K562 (cell line): ENCODE data around the gene A2ML1. TPM values are rescaled to one million over a fixed set of nuclear protein-coding genes. Genes with fewer than 3 reads are reported as not detected.

Experiments
- ATAC-seq: fragments of 200-7000 bp; cut with Tn5 transposase; 3 replicates; pipeline ENCODE4 v1.9.1; 2020; ENCODE audit warnings: moderate library complexity
- BruUV-seq: library from RNA; stranded (reverse); fragments of 400-500 nt; replicated peaks from 2 replicates; lab custom pipeline; 2021; lab: Mats Ljungman, UMichigan
- CTCF ChIA-PET: fragments of 300-600 bp; formaldehyde crosslinking; extraction: SDS; loops from one replicate; lab custom pipeline; 2021; ENCODE audit warnings: low intra/inter-chr PET ratio; lab: Yijun Ruan, JAX
- POLR2A ChIA-PET: fragments of 300-600, 350-650 bp; sonication (Branson Sonifier 250); formaldehyde crosslinking; extraction: SDS; loops from one replicate; lab custom pipeline; 2021; ENCODE audit warnings: antibody characterized with exemption, inconsistent platforms; lab: Yijun Ruan, JAX
- DNase-seq, 4 experiments: peaks; one replicate each; pipeline versions ENCODE4 v3.0.0 to v3.0.0-alpha.2; 2011 to 2018; ENCODE audit warnings: low spot score in 3 of 4, mixed read lengths in 3 of 4; ENCODE audit errors: extremely low read depth in 1 of 4
- FAIRE-seq: peaks from 2 replicates; lab custom pipeline; 2011; peaks lifted over from hg19 to GRCh38; lab: Jason Lieb, UNC
- H2AFZ ChIP-seq: 2 replicates; pipeline ENCODE4 v1.6.0; 2011; ENCODE audit warnings: low read depth, low read length, control low read depth, inconsistent platforms
- H3K27ac ChIP-seq: fragments of 200-600 bp; 3 replicates; pipeline ENCODE4 v1.8.0; 2011; ENCODE audit warnings: low read depth, mild to moderate bottlenecking, control low read depth, inconsistent platforms, low read length, moderate library complexity, mixed read lengths; ENCODE audit errors: extremely low read depth
- H3K27me3 ChIP-seq, 2 experiments: fragments of 300-600 bp in 1 of 2; 2 replicates in 1 of 2; 3 replicates in 1 of 2; pipeline versions ENCODE4 v1.6.0 to v1.8.0; 2011; ENCODE audit warnings: inconsistent platforms in 2 of 2, low read length in 2 of 2, mild to moderate bottlenecking in 1 of 2, mixed read lengths in 1 of 2, moderate library complexity in 1 of 2; ENCODE audit not compliant: control insufficient read depth in 2 of 2, insufficient read depth in 2 of 2
- H3K36me3 ChIP-seq: fragments of 300-600 bp; 3 replicates; pipeline ENCODE4 v1.8.0; 2011; ENCODE audit warnings: mild to moderate bottlenecking, low read length, inconsistent platforms; ENCODE audit not compliant: control insufficient read depth, insufficient read depth
- H3K4me1 ChIP-seq, 2 experiments: fragments of 200-600 bp in 1 of 2; replicated peaks in 1 of 2; 2 replicates in 1 of 2; 3 replicates in 1 of 2; pipeline versions ENCODE4 v1.5.1 to v1.8.0; 2011; ENCODE audit warnings: inconsistent platforms in 2 of 2, low read length in 2 of 2, mild to moderate bottlenecking in 1 of 2, mixed read lengths in 1 of 2, moderate library complexity in 1 of 2; ENCODE audit not compliant: control insufficient read depth in 2 of 2, insufficient read depth in 2 of 2
- H3K4me2 ChIP-seq: 2 replicates; pipeline ENCODE4 v1.6.1; 2011; ENCODE audit warnings: low read length, control low read depth, inconsistent platforms, mixed read lengths; ENCODE audit not compliant: insufficient read depth
- H3K4me3 ChIP-seq: fragments of 200-600 bp; sonication (generic), shearing (Covaris generic); 2 replicates; pipeline ENCODE4 v1.5.1; 2016; ENCODE audit warnings: control low read depth, inconsistent platforms
- H3K79me2 ChIP-seq: fragments of 200-600 bp; 3 replicates; pipeline ENCODE4 v1.8.0; 2011; ENCODE audit warnings: low read length, inconsistent platforms; ENCODE audit not compliant: control insufficient read depth, insufficient read depth
- H3K9ac ChIP-seq, 2 experiments: 2 replicates each; pipeline versions ENCODE4 v1.6.0 to v1.6.1; 2011; ENCODE audit warnings: low read depth in 2 of 2, low read length in 2 of 2, control low read depth in 1 of 2, inconsistent platforms in 1 of 2, mild to moderate bottlenecking in 1 of 2, mixed read lengths in 1 of 2; ENCODE audit not compliant: insufficient read depth in 1 of 2
- H3K9me1 ChIP-seq: one replicate; pipeline ENCODE4 v1.6.0; 2011; ENCODE audit warnings: inconsistent platforms, mild to moderate bottlenecking, low read length, moderate library complexity; ENCODE audit not compliant: control insufficient read depth, insufficient read depth
- H3K9me3 ChIP-seq: replicated peaks from 2 replicates; pipeline ENCODE4 v1.5.1; 2011; ENCODE audit warnings: low read depth, low read length, inconsistent platforms; ENCODE audit not compliant: control insufficient read depth, insufficient read depth
- H4K20me1 ChIP-seq: replicated peaks from 2 replicates; pipeline ENCODE4 v1.6.1; 2011; ENCODE audit warnings: low read length, inconsistent platforms, mixed read lengths; ENCODE audit not compliant: control insufficient read depth, insufficient read depth
- E4F1 ChIP-seq: fragments of 250-450 bp; sonication (Bioruptor Pico); IDR thresholded peaks from 2 replicates; pipeline ENCODE4 v1.5.0; 2021; ENCODE audit warnings: mild to moderate bottlenecking, borderline replicate concordance
- ELF4 ChIP-seq: fragments of 450-650 bp; formaldehyde crosslinking; IDR thresholded peaks from 2 replicates; pipeline ENCODE4 v1.4.0; 2022; ENCODE audit warnings: missing genetic modification characterization
- FOXJ2 ChIP-seq: fragments of 200-800 bp; sonication (Bioruptor generic); IDR thresholded peaks from 2 replicates; pipeline ENCODE4 v1.6.1; 2016; ENCODE audit warnings: missing genetic modification characterization, missing compliant biosample characterization
- KLF13 ChIP-seq: fragments of 450-650 bp; IDR thresholded peaks from 2 replicates; pipeline ENCODE4 v1.6.1; 2016; ENCODE audit warnings: missing genetic modification characterization, low read depth, mild to moderate bottlenecking, missing compliant biosample characterization, moderate library complexity, borderline replicate concordance
- LEF1 ChIP-seq: fragments of 450-650 bp; IDR thresholded peaks from 2 replicates; pipeline ENCODE4 v1.6.1; 2016; ENCODE audit warnings: mild to moderate bottlenecking
- MTA3 ChIP-seq: fragments of 450-650 bp; formaldehyde crosslinking; IDR thresholded peaks from 2 replicates; pipeline ENCODE4 v1.6.1; 2017; ENCODE audit warnings: mild to moderate bottlenecking, borderline replicate concordance
- NFYB ChIP-seq: IDR thresholded peaks from 2 replicates; pipeline ENCODE4 v1.6.1; 2011; ENCODE audit warnings: mild to moderate bottlenecking, moderate library complexity; ENCODE audit not compliant: insufficient read length; ENCODE audit errors: extremely low read depth
- NR4A1 ChIP-seq, 2 experiments: fragments of 250-450 bp in 1 of 2; fragments of 450-650 bp in 1 of 2; sonication (Bioruptor Pico) in 1 of 2; IDR thresholded peaks; 2 replicates each; pipeline versions ENCODE4 v1.4.0 to v1.6.1; 2016 to 2020; ENCODE audit warnings: mild to moderate bottlenecking in 2 of 2, missing compliant biosample characterization in 1 of 2, missing genetic modification characterization in 1 of 2, moderate library complexity in 1 of 2
- RHOXF2B ChIP-seq: fragments of 250-450 bp; sonication (Bioruptor Pico); conservative IDR thresholded peaks from 2 replicates; pipeline ENCODE4 v1.5.1; 2021
- SPI1 ChIP-seq: IDR thresholded peaks from 2 replicates; pipeline ENCODE4 v1.6.1; 2011; ENCODE audit warnings: low read depth, low read length, control low read depth, borderline replicate concordance
- SUPT5H ChIP-seq: fragments of 450-650 bp; IDR thresholded peaks from 2 replicates; pipeline ENCODE4 v1.6.1; 2016
- ZC3H8 ChIP-seq: fragments of 450-650 bp; IDR thresholded peaks from 2 replicates; pipeline ENCODE4 v1.6.1; 2017
- ZNF165 ChIP-seq: fragments of 250-450 bp; sonication (Bioruptor Pico); IDR thresholded peaks from 2 replicates; pipeline ENCODE4 v1.4.0; 2020; ENCODE audit warnings: borderline replicate concordance
- in situ Hi-C: fragments of 300-500 bp; cut with MboI; formaldehyde crosslinking; loops from 4 replicates; pipeline ENCODE4 v1.15.0; 2018; ENCODE audit warnings: inconsistent platforms, mixed read lengths
- intact Hi-C: fragments of 100-400 bp; cut with micrococcal nuclease; formaldehyde crosslinking; loops from 2 replicates; pipeline ENCODE4 v1.14.2; 2022
- polyA plus RNA-seq, 8 experiments: library from polyadenylated mRNA; depleted of rRNA in 4 of 8; stranded (reverse) in 5 of 8; unstranded in 3 of 8; fragments of >200 nt; fragmentation: Nextera tagmentation in 2 of 8; fragmentation: Illumina TruSeq in 1 of 8; extraction: Ambion mirVana in 2 of 8; extraction: Trizol in 1 of 8; gene quantifications; 2 replicates each; pipeline versions ENCODE4 v1.2.1 to v1.2.3, GENCODE V29; 2011 to 2014; ENCODE audit warnings: inconsistent platforms in 1 of 8, missing spikeins in 1 of 8
- total RNA-seq, 7 experiments: library from RNA; depleted of rRNA in 6 of 7; stranded (reverse); fragments of >200 nt in 6 of 7; fragmentation: Illumina TruSeq in 2 of 7; extraction: Trizol in 2 of 7; gene quantifications; 2 replicates each; pipeline versions ENCODE4 v1.2.1 to v1.2.3, GENCODE V29; 2011 to 2021; ENCODE audit warnings: low replicate concordance in 1 of 7
- TF ChIP-seq, protein P1 (sequence below), 2 experiments: fragments of 450-650 bp; conservative IDR thresholded peaks; 2 replicates each; pipeline ENCODE4 v1.6.1; 2017; ENCODE audit warnings: mild to moderate bottlenecking in 2 of 2, moderate library complexity in 2 of 2
- TF ChIP-seq, protein P2 (sequence below): fragments of 200-400 bp; formaldehyde crosslinking; IDR thresholded peaks from 2 replicates; pipeline ENCODE4 v1.6.1; 2017; ENCODE audit warnings: mild to moderate bottlenecking, low read depth, low read length, moderate library complexity

A2ML1 gene
- total and polyA plus RNA-seq, 9 of the 15 experiments (the other 6 are each of a cell fraction or from before 2014, with no cell fraction given) = 0.04 to 0.47 (median 0.13) TPM

- peaks cover 12% of the 10 kb centered on the region; the same call in 2 of the 3 replicates for H3K36me3 ChIP-seq
- FAIRE-seq (no peak), DNase-seq (no peak), ATAC-seq (no peak)
- H3K9me3 ChIP-seq = no peaks in the 10 kb centered on the region
- H3K9ac ChIP-seq = no peak overlapping the region
- POLR2A ChIA-PET = interaction anchor here (0.6 kb wide), 1 partner anchor 16 kb away, joined by 3 read pairs; no protein-coding TSS in a partner anchor
- no peak overlapping the region for H3K4me3 ChIP-seq
- H2AFZ ChIP-seq = no peak overlapping the region
- H3K27me3 ChIP-seq = no peaks in the 10 kb centered on the region
- H4K20me1 ChIP-seq = no peaks in the 10 kb centered on the region
- TF ChIP-seq ZNF165 (no peak), SPI1 (no peak), LEF1 (no peak), RHOXF2B (CRISPR knock-in tag) (no peak), FOXJ2 (tag) (no peak), MTA3 (no peak), ELF4 (CRISPR knock-in tag) (no peak), SUPT5H (no peak), E4F1 (CRISPR knock-in tag) (no peak), NFYB (no peak), NR4A1 (CRISPR knock-in tag; IDR thresholded peaks at IDR 0.05) (no peak), NR4A1 (tag; IDR thresholded peaks at IDR 0.05) (no peak), KLF13 (tag) (no peak), ZC3H8 (no peak)
- TF ChIP-seq, protein P1, sequence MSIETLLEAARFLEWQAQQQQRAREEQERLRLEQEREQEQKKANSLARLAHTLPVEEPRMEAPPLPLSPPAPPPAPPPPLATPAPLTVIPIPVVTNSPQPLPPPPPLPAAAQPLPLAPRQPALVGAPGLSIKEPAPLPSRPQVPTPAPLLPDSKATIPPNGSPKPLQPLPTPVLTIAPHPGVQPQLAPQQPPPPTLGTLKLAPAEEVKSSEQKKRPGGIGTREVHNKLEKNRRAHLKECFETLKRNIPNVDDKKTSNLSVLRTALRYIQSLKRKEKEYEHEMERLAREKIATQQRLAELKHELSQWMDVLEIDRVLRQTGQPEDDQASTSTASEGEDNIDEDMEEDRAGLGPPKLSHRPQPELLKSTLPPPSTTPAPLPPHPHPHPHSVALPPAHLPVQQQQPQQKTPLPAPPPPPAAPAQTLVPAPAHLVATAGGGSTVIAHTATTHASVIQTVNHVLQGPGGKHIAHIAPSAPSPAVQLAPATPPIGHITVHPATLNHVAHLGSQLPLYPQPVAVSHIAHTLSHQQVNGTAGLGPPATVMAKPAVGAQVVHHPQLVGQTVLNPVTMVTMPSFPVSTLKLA (conservative IDR thresholded peaks at IDR 0.05) = no peak
- TF ChIP-seq, protein P2, sequence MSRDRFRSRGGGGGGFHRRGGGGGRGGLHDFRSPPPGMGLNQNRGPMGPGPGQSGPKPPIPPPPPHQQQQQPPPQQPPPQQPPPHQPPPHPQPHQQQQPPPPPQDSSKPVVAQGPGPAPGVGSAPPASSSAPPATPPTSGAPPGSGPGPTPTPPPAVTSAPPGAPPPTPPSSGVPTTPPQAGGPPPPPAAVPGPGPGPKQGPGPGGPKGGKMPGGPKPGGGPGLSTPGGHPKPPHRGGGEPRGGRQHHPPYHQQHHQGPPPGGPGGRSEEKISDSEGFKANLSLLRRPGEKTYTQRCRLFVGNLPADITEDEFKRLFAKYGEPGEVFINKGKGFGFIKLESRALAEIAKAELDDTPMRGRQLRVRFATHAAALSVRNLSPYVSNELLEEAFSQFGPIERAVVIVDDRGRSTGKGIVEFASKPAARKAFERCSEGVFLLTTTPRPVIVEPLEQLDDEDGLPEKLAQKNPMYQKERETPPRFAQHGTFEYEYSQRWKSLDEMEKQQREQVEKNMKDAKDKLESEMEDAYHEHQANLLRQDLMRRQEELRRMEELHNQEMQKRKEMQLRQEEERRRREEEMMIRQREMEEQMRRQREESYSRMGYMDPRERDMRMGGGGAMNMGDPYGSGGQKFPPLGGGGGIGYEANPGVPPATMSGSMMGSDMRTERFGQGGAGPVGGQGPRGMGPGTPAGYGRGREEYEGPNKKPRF = no peak
- TF ChIP-seq, all 486 proteins: peak for 0
- intact Hi-C loops (loop anchor here (10.0 kb wide), 1 partner anchor 260 kb away; no protein-coding TSS in a partner anchor), in situ Hi-C loops (no loop called here)
- no TSS peak for BruUV-seq
- Histone ChIP-seq H3K9me1 (no peaks in the 10 kb centered on the region), H3K27ac (no peak overlapping the region), H3K4me2 (no peak overlapping the region), H3K4me1 (peaks cover 0 to 3% of the 10 kb centered on the region in 2 experiments; a peak in 2 of 5 replicates), H3K79me2 (no peaks in the 10 kb centered on the region)
- CTCF ChIA-PET = no interaction called here
Observed at GRCh38 chr12:8784290-8784888, 38.0 kb upstream of the A2ML1 start.
